SK-N-SH (cell line): Measurements from ENCODE around the gene PCBP3.

Experiments
- CHD2 ChIP-seq: fragments of 150-350 bp; IDR thresholded peaks from 2 replicates; pipeline ENCODE4 v1.6.1; 2018; ENCODE audit warnings: low read length; ENCODE audit not compliant: partially characterized antibody
- GABPA ChIP-seq: IDR thresholded peaks from 2 replicates; pipeline ENCODE4 v1.4.0; 2012; ENCODE audit warnings: low read depth, mild to moderate bottlenecking
- TF ChIP-seq, protein P1 (sequence below): fragments of 200-600 bp; sonication (generic); IDR thresholded peaks from 2 replicates; pipeline ENCODE4 v1.6.1; 2017; ENCODE audit warnings: antibody characterized with exemption, mild to moderate bottlenecking, moderate library complexity

DNA sequence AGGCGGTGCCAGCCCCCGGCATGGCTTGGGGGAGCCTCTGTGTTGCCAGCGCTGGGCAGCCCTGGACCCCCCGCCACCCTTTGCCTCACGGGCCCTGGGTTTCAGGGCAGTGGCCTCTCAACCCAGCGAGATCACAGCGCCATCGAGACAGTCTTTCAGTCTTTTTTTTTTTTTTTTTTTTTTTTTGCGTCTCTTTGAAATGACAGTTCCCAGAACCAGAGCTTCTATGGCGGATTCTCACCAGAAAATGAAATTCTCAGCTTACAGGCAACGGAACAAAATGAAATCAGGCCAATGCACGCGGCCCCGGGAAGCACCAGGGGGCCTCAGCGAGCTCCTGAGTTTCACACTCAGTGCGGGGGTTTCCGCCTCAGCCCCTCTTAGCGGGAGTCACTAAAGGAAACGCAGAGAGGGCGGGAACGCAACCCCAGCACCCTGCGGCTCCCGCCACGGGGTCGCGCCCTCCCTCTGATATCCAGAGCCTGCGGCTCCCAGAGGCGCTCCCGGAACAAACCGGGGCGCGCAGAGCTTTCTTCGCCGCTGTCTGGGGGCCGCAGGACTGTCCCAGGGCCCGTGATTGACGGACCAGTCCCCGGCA lies 330.0 kb downstream of the PCBP3 start:
- TF ChIP-seq CHD2 (peak; percentile 19), GABPA (no peak)
- TF ChIP-seq, protein P1, sequence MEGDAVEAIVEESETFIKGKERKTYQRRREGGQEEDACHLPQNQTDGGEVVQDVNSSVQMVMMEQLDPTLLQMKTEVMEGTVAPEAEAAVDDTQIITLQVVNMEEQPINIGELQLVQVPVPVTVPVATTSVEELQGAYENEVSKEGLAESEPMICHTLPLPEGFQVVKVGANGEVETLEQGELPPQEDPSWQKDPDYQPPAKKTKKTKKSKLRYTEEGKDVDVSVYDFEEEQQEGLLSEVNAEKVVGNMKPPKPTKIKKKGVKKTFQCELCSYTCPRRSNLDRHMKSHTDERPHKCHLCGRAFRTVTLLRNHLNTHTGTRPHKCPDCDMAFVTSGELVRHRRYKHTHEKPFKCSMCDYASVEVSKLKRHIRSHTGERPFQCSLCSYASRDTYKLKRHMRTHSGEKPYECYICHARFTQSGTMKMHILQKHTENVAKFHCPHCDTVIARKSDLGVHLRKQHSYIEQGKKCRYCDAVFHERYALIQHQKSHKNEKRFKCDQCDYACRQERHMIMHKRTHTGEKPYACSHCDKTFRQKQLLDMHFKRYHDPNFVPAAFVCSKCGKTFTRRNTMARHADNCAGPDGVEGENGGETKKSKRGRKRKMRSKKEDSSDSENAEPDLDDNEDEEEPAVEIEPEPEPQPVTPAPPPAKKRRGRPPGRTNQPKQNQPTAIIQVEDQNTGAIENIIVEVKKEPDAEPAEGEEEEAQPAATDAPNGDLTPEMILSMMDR = peak; percentile 70
